Activated naive CD4-positive, alpha-beta T cell treated with Interleukin-2 at 50 U/mL for 16 hours (primary cell): Measurements from ENCODE around the gene TUSC2.

Source experiments
- DNase-seq: peaks from one replicate; pipeline ENCODE4 v3.0.0-alpha.2; 2020

The TUSC2 gene, protein sequence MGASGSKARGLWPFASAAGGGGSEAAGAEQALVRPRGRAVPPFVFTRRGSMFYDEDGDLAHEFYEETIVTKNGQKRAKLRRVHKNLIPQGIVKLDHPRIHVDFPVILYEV

DNA sequence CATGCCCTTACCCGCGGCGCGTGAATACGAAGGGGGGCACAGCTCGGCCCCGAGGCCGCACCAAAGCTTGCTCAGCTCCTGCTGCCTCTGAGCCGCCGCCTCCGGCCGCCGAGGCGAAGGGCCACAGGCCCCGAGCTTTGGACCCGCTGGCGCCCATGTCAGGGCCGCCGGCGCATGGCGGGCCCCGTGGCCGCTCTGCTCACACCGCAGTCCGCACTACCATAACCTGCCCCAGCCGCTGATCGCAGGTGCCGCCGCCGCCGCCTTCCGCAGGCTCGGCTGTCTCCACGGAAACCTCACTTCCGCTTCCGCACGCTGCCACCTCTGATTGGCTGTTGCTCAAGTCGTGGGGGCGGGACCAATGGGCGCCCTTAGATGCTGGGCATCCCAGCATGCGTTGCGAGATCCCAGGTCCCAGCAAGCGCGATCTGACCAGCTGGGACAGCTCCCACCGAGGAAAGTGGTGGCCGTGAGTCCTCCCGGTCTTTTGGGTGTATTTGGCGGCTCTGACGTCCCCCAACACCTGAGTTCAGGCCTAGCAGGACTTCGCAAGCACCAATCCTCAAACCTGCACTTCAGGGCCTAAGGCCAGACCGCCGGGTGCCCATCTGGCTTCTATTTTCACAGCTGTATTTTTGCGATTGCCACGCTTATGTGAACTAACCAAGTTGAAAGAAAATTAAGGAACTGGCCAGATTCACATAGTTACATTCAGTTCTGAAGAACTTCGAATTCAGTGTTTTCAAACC lies at the start of gene TUSC2:
Gene TUSC2 (minus strand): TSS at position 281 of the 749 bp plus-strand sequence. CDS start 124 bp downstream, at position 157.
- peak; percentile 96 for DNase-seq

DNA sequence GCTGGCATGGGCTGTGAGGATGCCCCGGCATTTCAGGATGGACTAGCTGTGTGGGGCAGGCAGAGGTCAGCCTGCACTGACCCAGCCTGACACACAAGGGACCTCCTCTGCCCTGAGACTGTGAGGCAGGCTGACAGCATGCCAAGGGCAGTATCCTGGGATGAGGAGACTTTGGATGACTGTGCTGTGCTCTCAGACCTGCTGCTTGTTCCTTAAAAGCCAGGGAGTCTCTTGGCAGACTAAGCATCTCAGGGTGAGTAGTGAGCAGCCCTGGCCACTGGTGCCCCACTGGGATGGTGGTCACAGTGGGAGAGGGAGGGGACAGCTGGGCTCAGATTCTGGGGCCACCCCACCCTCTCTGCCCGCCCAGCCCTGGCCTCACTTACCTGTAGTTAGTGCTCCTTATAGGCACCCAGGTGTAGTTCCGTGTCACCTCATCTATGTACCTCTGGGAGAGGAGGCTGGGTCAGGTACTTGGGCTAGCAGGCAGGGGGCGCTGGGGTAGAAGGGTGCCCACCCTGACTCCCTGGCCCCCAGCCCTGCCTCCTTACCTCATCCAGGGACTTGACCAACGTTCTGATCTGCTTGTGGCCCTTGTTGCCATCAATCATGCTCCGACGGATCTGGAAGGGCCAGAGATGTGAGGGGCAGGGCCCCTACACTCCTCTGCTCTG lies 47.4 kb upstream of the TUSC2 start:
- no peak for DNase-seq

GRCh38 chr3:50374363-50375257 lies 46.6 kb upstream of the TUSC2 start:
- no peak for DNase-seq

DNA sequence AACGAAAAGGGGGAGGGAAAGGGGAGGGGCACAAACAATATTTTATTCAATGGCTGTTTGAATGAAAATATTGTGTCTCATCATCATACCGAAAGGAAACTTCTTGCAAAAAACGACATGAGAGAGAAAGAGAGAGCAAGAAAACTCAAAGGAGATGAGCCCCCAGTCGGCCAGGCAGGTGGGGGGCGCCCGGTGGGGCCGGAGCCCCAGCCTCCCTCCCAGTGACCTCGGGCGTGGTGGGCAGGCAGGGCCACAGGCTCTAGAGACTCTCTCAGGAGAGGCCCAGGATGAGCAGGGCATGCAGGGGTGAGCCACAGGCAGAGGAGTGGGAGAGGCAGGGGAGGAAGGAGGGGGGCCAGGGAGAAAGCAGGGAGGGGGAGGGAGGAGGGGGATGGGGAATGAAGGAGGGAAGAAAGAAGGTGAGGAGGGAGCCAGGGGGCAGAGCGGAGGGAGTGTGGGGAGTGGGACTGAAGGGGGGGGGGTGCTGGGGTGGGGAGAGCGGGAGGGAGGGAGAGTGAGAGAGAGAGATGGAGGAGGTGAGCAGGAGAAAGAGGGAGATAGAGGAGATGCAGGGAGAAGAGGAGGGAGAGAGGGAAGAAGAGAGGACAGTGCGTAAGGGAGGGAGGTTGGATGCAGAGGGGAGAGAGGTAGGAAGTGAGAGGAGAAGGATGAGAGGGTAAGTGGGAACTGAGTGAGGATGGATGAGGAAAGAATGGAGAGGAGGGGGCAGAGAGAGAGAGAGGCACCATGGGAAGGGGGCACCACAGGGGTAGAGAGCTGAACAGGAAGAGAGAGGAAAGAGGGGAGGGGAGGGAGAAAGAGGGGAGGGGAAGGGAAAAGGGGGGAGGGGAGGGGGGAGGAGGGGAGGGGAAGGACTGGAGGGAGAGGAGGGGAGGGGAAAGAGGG lies 45.4 kb upstream of the TUSC2 start:
- DNase-seq: no peak

GRCh38 chr3:50372349-50372748 lies 44.3 kb upstream of the TUSC2 start:
- DNase-seq: no peak

DNA sequence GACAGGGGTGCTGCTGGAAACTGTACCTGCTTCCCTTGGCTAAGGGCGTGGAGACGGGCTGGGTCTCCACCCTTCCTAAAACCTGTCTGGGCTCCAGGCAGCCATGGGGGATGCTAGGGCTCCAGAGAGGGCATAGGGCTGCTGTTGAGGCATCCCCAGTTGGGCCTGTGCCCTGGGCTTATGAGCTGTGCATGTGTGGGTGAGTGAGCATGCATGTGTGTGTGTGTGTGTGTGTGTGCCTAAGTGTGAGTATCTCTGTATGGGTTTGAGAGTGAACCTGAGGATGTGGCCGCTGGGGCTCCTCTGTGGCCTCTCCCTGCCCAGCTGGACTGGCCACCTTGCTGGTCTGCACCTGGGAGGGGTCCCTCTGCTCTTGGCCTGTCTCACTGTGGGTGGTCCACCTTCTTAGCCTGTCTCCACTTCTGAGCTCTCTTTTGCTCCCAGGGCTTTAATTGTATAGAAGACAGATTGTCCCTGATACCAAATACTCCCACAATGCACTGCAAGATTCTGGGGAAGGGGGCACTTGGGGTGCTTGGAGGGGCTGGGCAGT lies 43.2 kb upstream of the TUSC2 start:
- DNase-seq: no peak

DNA sequence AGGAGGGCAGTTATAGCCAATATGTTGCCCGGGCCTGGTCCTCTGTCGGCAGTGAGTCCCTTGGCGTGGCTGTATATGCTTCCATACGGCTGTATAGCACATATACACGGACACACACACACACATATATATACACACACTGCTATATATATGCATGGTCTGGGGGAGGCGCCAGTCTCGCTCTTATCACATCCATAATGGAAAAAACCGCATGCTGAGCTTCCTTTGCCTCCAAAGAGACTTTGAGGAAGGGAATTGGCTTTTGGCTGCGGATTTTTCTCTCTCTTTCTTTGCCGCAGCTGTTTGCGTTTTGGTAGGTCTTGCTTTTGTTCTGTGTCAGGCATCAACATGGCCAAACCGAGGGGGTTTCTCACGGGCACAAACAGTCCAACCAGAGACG lies 42.6 kb upstream of the TUSC2 start:
- DNase-seq: no peak

- no peak for DNase-seq
Measured at GRCh38 chr3:50369012-50369670, 41.1 kb upstream of the TUSC2 start.

DNA sequence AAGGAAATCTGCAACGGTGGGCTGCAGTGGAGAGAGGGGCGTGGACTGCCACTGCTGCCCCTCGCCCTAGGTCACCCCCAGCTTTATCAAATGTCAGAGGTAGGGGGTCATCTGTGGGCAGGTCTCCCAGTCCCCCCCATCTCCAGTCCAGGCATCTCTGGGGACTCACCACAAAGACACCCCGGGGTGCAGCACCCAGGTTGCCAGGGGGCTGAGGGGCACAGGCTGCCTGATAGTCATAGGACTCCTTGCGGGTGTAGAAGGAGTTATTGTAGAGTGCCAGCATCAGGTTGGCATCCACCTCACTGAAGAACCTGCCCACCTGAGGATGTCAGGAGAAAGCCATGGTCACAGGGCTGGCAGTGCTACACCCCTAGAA lies 37.8 kb upstream of the TUSC2 start:
- no peak for DNase-seq

DNA sequence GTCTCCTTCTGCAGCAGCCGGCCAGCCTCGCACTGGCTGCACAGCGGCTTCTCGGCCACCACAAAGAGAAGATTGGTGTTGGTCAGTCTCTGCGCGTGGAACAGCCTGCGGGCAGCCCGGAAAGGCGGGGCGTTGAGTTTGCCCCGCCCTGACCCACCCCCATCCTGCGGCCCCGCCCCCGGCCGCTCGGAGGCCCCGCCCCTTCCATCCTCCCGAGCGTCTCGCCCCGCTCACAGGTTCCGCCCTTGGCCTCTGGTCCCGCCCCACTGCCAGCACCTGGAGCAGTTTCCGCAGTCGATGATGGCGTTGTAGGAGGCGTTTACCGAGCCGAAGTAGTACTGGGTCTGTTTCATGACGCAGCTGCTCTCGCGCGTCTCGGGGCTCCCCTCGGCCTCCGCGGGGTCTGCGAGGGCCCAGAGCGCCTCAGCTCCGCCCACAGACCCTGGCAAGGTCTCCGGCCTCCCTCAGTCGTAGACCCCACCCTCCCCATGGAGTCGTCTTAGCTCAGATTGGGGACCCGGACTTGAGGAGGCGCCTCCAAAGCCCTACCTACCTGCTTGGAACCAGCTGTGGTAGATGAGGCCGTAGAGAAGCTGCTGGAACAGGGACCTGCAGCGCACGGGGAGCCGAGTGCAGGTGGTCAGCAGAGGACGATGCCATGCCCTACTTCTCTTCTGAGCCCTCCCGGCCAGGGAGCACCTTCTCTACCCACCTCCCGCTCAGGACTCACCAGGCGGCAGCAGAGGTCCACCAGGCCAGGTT lies 37.2 kb upstream of the TUSC2 start:
- peak; percentile 95 for DNase-seq

DNA sequence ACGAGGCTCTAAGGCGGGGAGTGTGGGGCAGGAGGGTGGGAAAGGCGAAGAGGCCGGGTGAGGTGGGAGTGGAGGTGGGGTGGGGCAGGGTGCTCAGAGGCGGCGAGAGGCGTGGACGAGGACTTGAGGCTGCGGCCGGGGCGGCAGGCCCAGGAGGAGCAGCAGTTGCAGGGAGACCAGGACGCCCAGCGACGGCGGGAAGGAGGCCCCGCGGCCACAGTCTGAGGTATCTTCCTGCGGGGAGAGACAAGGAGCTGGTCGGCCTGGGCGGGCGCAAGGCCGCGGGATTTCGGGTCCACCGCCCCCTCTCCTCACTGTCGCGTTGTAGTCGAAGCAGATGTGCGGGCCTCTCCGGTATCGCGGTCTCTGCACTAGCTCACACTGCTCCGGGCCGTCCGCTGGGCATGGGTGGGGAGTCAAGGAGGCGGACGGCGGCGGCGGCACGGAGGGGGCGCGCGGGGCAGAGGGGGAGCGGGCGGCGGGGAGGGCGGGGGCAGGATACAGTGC lies 36.6 kb upstream of the TUSC2 start:
- no peak for DNase-seq

DNA sequence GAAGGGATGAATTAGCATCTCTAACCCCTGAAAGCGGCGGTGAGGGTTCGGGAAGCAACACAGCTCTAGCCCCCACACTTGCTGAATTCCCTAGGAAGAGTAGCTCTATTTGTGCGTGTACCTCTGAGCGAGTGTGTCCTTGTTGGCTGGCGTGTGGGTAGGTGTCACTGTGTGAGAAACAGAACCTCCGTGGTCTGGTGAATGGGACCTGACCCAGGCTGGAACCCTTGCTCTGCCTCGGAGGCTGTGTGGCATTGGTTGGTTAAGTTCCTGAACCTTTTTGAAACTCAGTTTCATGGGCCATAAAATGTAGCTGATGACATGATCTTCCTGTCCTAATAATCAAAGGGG lies 31.7 kb upstream of the TUSC2 start:
- DNase-seq: no peak

GRCh38 chr3:50358911-50359759 lies 31.1 kb upstream of the TUSC2 start, which contains the start of gene TMEM115:
TSS of gene TMEM115 (minus strand) at chr3:50359521. CDS start at chr3:50359063, 458 bp downstream.
- peak; percentile 95 for DNase-seq

GRCh38 chr3:50358355-50358910 lies 30.4 kb upstream of the TUSC2 start:
- no peak for DNase-seq

- no peak for DNase-seq
Measured at GRCh38 chr3:50357481-50357880, 29.5 kb upstream of the TUSC2 start.

- no peak for DNase-seq
Measured at GRCh38 chr3:50356553-50356952, 28.5 kb upstream of the TUSC2 start.

- DNase-seq: no peak
Measured at GRCh38 chr3:50355829-50356552, 28.0 kb upstream of the TUSC2 start.

DNA sequence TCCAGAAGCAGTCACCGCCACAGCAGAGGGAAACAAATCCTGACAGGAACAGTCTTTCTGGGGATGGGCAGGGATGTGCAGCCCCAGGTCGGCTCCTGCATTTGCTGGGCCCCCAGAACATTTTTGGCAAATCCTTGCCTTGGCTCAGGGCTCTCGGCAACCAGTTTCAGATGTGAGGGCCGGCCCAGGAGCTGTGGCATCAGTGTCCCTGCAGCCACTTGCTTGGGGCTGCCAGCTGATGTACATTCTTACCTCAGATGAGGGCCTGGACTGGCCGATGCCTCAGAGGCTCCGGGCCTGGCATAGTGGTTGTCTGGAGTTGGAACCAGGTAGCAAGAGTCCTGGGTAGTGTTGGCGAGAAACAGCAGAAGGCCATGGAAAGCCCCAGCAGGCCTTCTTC lies 26.8 kb upstream of the TUSC2 start:
- no peak for DNase-seq
